HG02610 (cell line): ENCODE results near the gene C18orf63.

Experiments
- ATAC-seq: cut with Tn5 transposase; IDR thresholded peaks from one replicate; pipeline ENCODE4 v1.9.1; 2021; ENCODE audit warnings: mild to moderate bottlenecking, moderate library complexity; ENCODE audit not compliant: unreplicated experiment

C18orf63 gene

GRCh38 chr18:74402806-74403433 lies 87.3 kb downstream of the C18orf63 start:
- ATAC-seq = no peak

GRCh38 chr18:74407888-74408287 lies 92.2 kb downstream of the C18orf63 start:
- ATAC-seq = peak; percentile 67
